IMR-90 (cell line): Measurements from ENCODE around the gene SULT1A3. TPM values are rescaled to one million over a fixed set of nuclear protein-coding genes. Genes with fewer than 3 reads are reported as not detected.

Source experiments
- ATAC-seq: fragments of 200-7000 bp; cut with Tn5 transposase; 2 replicates; pipeline ENCODE4 v1.9.1; 2020; ENCODE audit warnings: low read depth, mild to moderate bottlenecking, moderate library complexity
- BruUV-seq: library from RNA; stranded (reverse); fragments of 400-500 nt; replicated peaks from 2 replicates; lab custom pipeline; 2021; lab: Mats Ljungman, UMichigan
- CTCF ChIA-PET: fragments of 300-600 bp; formaldehyde crosslinking; extraction: SDS; loops from one replicate; lab custom pipeline; 2021; ENCODE audit warnings: antibody characterized with exemption; lab: Yijun Ruan, JAX
- POLR2A ChIA-PET: fragments of 300-600 bp; sonication (Branson Sonifier 250); formaldehyde crosslinking; loops from one replicate; lab custom pipeline; 2022; ENCODE audit warnings: antibody characterized with exemption; ENCODE audit not compliant: unreplicated experiment; lab: Charles Lee
- DNase-seq: peaks from one replicate; pipeline ENCODE4 v3.0.0; 2013
- H2AFZ ChIP-seq: replicated peaks from 2 replicates; pipeline ENCODE3; 2013; ENCODE audit warnings: low read length, mild to moderate bottlenecking; ENCODE audit not compliant: poor library complexity
- H2AK5ac ChIP-seq: 2 replicates; pipeline ENCODE4 v1.6.1; 2013; ENCODE audit warnings: low read depth, low read length, inconsistent platforms
- H2AK9ac ChIP-seq: replicated peaks from 2 replicates; pipeline ENCODE3; 2013; ENCODE audit warnings: mild to moderate bottlenecking, low read depth, low read length, moderate library complexity; ENCODE audit not compliant: poor library complexity
- H2BK120ac ChIP-seq: 2 replicates; pipeline ENCODE4 v1.6.1; 2013; ENCODE audit warnings: low read depth, low read length, inconsistent platforms
- H2BK15ac ChIP-seq: 3 replicates; pipeline ENCODE4 v1.6.1; 2013; ENCODE audit warnings: low read depth, low read length, inconsistent platforms
- H2BK20ac ChIP-seq: 2 replicates; pipeline ENCODE4 v1.6.1; 2013; ENCODE audit warnings: low read depth, mild to moderate bottlenecking, inconsistent platforms, low read length, moderate library complexity
- H2BK5ac ChIP-seq: 2 replicates; pipeline ENCODE4 v1.6.1; 2013; ENCODE audit warnings: mild to moderate bottlenecking, low read depth, low read length, inconsistent platforms; ENCODE audit not compliant: poor library complexity, severe bottlenecking
- H3K14ac ChIP-seq: replicated peaks from 2 replicates; pipeline ENCODE4 v1.6.1; 2013; ENCODE audit warnings: low read depth, low read length, inconsistent platforms
- H3K18ac ChIP-seq: 2 replicates; pipeline ENCODE4 v1.6.1; 2013; ENCODE audit warnings: low read depth, low read length, control low read depth
- H3K23ac ChIP-seq: 2 replicates; pipeline ENCODE4 v1.6.1; 2013; ENCODE audit warnings: low read depth, low read length, inconsistent platforms
- H3K27ac ChIP-seq: 2 replicates; pipeline ENCODE4 v1.5.1; 2013; ENCODE audit warnings: mild to moderate bottlenecking, control low read depth, low read length; ENCODE audit not compliant: insufficient read depth
- H3K27me3 ChIP-seq: 2 replicates; pipeline ENCODE4 v1.6.1; 2013; ENCODE audit warnings: low read length; ENCODE audit not compliant: control insufficient read depth, insufficient read depth
- H3K36me3 ChIP-seq: 2 replicates; pipeline ENCODE4 v1.6.1; 2013; ENCODE audit warnings: low read length, mixed read lengths; ENCODE audit not compliant: control insufficient read depth, insufficient read depth
- H3K4ac ChIP-seq: 2 replicates; pipeline ENCODE4 v1.6.1; 2013; ENCODE audit warnings: low read depth, low read length, inconsistent platforms
- H3K4me1 ChIP-seq: 2 replicates; pipeline ENCODE4 v1.6.1; 2013; ENCODE audit warnings: low read length, mixed read lengths; ENCODE audit not compliant: control insufficient read depth, insufficient read depth
- H3K4me2 ChIP-seq: 2 replicates; pipeline ENCODE4 v1.6.1; 2013; ENCODE audit warnings: low read depth, mild to moderate bottlenecking, control low read depth, low read length, moderate library complexity
- H3K4me3 ChIP-seq: 2 replicates; pipeline ENCODE4 v1.5.1; 2013; ENCODE audit warnings: low read depth, mild to moderate bottlenecking, control low read depth, low read length, moderate library complexity; ENCODE audit not compliant: insufficient read depth
- H3K56ac ChIP-seq: 2 replicates; pipeline ENCODE4 v1.6.1; 2013; ENCODE audit warnings: low read length, inconsistent platforms; ENCODE audit not compliant: insufficient read depth; ENCODE audit errors: extremely low read depth
- H3K79me1 ChIP-seq, 2 experiments: 2 replicates each; pipeline ENCODE4 v1.6.1; 2013; ENCODE audit warnings: low read length in 2 of 2, inconsistent platforms in 1 of 2, low read depth in 1 of 2
- H3K9ac ChIP-seq: 2 replicates; pipeline ENCODE4 v1.6.1; 2013; ENCODE audit warnings: low read depth, low read length, control low read depth
- H3K9me1 ChIP-seq: 2 replicates; pipeline ENCODE4 v1.6.1; 2013; ENCODE audit warnings: low read length, inconsistent platforms; ENCODE audit not compliant: insufficient read depth
- H3K9me3 ChIP-seq: 2 replicates; pipeline ENCODE4 v1.6.1; 2013; ENCODE audit warnings: low read length; ENCODE audit not compliant: control insufficient read depth, insufficient read depth
- H4K20me1 ChIP-seq: 2 replicates; pipeline ENCODE4 v1.6.1; 2013; ENCODE audit warnings: low read length, inconsistent platforms; ENCODE audit not compliant: insufficient read depth
- H4K5ac ChIP-seq: 2 replicates; pipeline ENCODE4 v1.6.1; 2013; ENCODE audit warnings: mild to moderate bottlenecking, low read depth, low read length, control low read depth
- H4K8ac ChIP-seq, 2 experiments: 2 replicates each; pipeline ENCODE4 v1.6.1; 2013; ENCODE audit warnings: low read depth in 2 of 2, low read length in 2 of 2, control low read depth in 1 of 2, inconsistent platforms in 1 of 2
- H4K91ac ChIP-seq: 2 replicates; pipeline ENCODE4 v1.6.1; 2013; ENCODE audit warnings: low read depth, low read length, inconsistent platforms; ENCODE audit not compliant: insufficient read depth
- BHLHE40 ChIP-seq: fragments of 150-350 bp; IDR thresholded peaks from 2 replicates; pipeline ENCODE4 v1.6.1; 2016; ENCODE audit warnings: mild to moderate bottlenecking, low read depth, low read length
- CEBPB ChIP-seq: IDR thresholded peaks from 2 replicates; pipeline ENCODE4 v1.6.1; 2012; ENCODE audit warnings: low read depth, low read length, improper control_type of control experiment
- CHD1 ChIP-seq: IDR thresholded peaks from 2 replicates; pipeline ENCODE4 v1.6.1; 2012; ENCODE audit warnings: low read depth, low read length, improper control_type of control experiment
- ELK1 ChIP-seq: fragments of 150-350 bp; IDR thresholded peaks from 2 replicates; pipeline ENCODE4 v1.6.1; 2016; ENCODE audit warnings: low read depth, mild to moderate bottlenecking, low read length, moderate library complexity, borderline replicate concordance
- FOS ChIP-seq: fragments of 150-350 bp; IDR thresholded peaks from 2 replicates; pipeline ENCODE4 v1.6.1; 2016; ENCODE audit warnings: low read depth, low read length
- MAFK ChIP-seq: IDR thresholded peaks from 2 replicates; pipeline ENCODE4 v1.6.1; 2012; ENCODE audit warnings: low read depth, low read length, improper control_type of control experiment
- MXI1 ChIP-seq: IDR thresholded peaks from 2 replicates; pipeline ENCODE4 v1.6.1; 2012; ENCODE audit warnings: low read depth, mild to moderate bottlenecking, low read length, moderate library complexity, borderline replicate concordance
- POLR2A ChIP-seq: IDR thresholded peaks from 2 replicates; pipeline ENCODE4 v1.6.1; 2012; ENCODE audit warnings: mild to moderate bottlenecking, low read depth, low read length
- RCOR1 ChIP-seq: IDR thresholded peaks from 2 replicates; pipeline ENCODE4 v1.6.1; 2012; ENCODE audit warnings: mild to moderate bottlenecking, low read length, improper control_type of control experiment; ENCODE audit not compliant: insufficient replicate concordance
- RFX5 ChIP-seq: IDR thresholded peaks from 2 replicates; pipeline ENCODE4 v1.8.0; 2012; ENCODE audit warnings: low read depth, mild to moderate bottlenecking, low read length, moderate library complexity
- SMC3 ChIP-seq: fragments of 150-350 bp; IDR thresholded peaks from 2 replicates; pipeline ENCODE4 v1.6.1; 2016; ENCODE audit warnings: low read depth, mild to moderate bottlenecking, antibody characterized with exemption, low read length, moderate library complexity
- WGBS, 2 experiments: methylation state at CpG; one replicate each; pipeline versions ENCODE4 v1.1.5 to v1.1.7; 2013; ENCODE audit warnings: missing lambda C conversion rate in 2 of 2; ENCODE audit not compliant: insufficient read length in 1 of 2; ENCODE audit errors: extremely low coverage in 2 of 2; 5-methylcytosine and 5-hydroxymethylcytosine counted together
- dilution Hi-C: fragments of 300-500 bp; cut with HindIII; formaldehyde crosslinking; loops from one replicate; pipeline ENCODE4 v1.14.3; 2018; ENCODE audit warnings: low sequenced_read_pairs; ENCODE audit not compliant: unreplicated experiment
- in situ Hi-C: fragments of 300-500 bp; cut with MboI; formaldehyde crosslinking; loops from 3 replicates; pipeline ENCODE4 v1.14.3; 2019; ENCODE audit warnings: low sequenced_read_pairs, inconsistent platforms, mixed read lengths
- intact Hi-C: fragments of 100-400 bp; cut with micrococcal nuclease; formaldehyde crosslinking; loops from 2 replicates; pipeline ENCODE4 v1.10.0; 2022
- polyA plus RNA-seq, 3 experiments: library from polyadenylated mRNA; depleted of rRNA; stranded (reverse); fragments of >200 nt; gene quantifications; 2 replicates each; pipeline ENCODE4 v1.2.3, GENCODE V29; 2012; ENCODE audit warnings: low replicate concordance in 1 of 3
- total RNA-seq: library from RNA; depleted of rRNA; stranded (reverse); fragments of >200 nt; gene quantifications from 2 replicates; pipeline ENCODE4 v1.2.3, GENCODE V29; 2012
- TF ChIP-seq, protein P1 (sequence below): conservative IDR thresholded peaks from 2 replicates; pipeline ENCODE4 v1.5.1; 2012; ENCODE audit warnings: mild to moderate bottlenecking, low read depth, low read length, improper control_type of control experiment

SULT1A3 gene
- total and polyA plus RNA-seq, 2 of the 4 experiments (the other 2 are of a cell fraction) = 0.18 to 17.2 TPM

DNA sequence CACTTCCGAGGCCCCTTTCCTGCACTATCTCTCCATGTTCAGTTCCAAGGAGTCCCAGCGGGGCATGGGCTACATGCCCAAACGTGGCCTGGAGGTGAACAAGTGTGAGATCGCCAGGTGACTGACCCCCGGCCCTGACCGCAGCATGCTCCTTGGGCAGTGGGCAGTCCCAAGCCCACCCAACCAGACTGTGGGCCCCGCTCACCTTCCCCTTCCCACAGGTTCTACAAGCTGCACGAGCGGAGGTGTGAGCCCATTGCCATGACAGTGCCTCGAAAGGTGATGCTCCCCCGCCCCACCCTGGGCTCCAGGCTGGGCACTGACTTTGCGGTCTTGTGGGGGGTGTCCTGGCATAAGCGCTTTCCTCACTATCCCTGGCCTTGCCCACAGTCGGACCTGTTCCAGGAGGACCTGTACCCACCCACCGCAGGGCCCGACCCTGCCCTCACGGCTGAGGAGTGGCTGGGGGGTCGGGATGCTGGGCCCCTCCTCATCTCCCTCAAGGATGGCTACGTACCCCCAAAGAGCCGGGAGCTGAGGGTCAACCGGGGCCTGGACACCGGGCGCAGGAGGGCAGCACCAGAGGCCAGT lies 11.0 kb upstream of the SULT1A3 start:
- no peak for DNase-seq
- Histone ChIP-seq H3K14ac (no peak overlapping the region), H3K9ac (no peak overlapping the region), H2AK9ac (no peak overlapping the region), H4K20me1 (no peaks in the 10 kb centered on the region), H3K23ac (no peak overlapping the region), H2BK120ac (no peak overlapping the region), H3K4me3 (no peak overlapping the region), H3K4me2 (no peak overlapping the region), H3K4me1 (peaks cover 2% of the 10 kb centered on the region; the same call in 1 of the 2 replicates), H3K27me3 (no peaks in the 10 kb centered on the region), H4K91ac (no peak overlapping the region), H2AFZ (no peak overlapping the region), H3K4ac (no peak overlapping the region), H4K8ac (no peak overlapping the region), H3K36me3 (peaks cover 1% of the 10 kb centered on the region; the same call in 1 of the 2 replicates), H2BK5ac (no peak overlapping the region), H2BK15ac (no peak overlapping the region), H3K9me1 (no peaks in the 10 kb centered on the region), H3K56ac (no peak overlapping the region), H2AK5ac (no peak overlapping the region), H3K9me3 (no peaks in the 10 kb centered on the region), H3K79me1 (peaks cover 0 to 7% of the 10 kb centered on the region in 2 experiments; a peak in 2 of 4 replicates), H3K27ac (no peak overlapping the region), H2BK20ac (no peak overlapping the region), H4K5ac (no peak overlapping the region), H3K18ac (no peak overlapping the region)
- intact Hi-C loops = no loop called here
- 88% methylated on average over 8 of the region's 23 CpGs; no CpG with 5 or more reads in 1 of the 2 experiments for WGBS, 2 experiments
- no peak for ATAC-seq
- TF ChIP-seq, protein P1, sequence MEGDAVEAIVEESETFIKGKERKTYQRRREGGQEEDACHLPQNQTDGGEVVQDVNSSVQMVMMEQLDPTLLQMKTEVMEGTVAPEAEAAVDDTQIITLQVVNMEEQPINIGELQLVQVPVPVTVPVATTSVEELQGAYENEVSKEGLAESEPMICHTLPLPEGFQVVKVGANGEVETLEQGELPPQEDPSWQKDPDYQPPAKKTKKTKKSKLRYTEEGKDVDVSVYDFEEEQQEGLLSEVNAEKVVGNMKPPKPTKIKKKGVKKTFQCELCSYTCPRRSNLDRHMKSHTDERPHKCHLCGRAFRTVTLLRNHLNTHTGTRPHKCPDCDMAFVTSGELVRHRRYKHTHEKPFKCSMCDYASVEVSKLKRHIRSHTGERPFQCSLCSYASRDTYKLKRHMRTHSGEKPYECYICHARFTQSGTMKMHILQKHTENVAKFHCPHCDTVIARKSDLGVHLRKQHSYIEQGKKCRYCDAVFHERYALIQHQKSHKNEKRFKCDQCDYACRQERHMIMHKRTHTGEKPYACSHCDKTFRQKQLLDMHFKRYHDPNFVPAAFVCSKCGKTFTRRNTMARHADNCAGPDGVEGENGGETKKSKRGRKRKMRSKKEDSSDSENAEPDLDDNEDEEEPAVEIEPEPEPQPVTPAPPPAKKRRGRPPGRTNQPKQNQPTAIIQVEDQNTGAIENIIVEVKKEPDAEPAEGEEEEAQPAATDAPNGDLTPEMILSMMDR = no peak
- TF ChIP-seq POLR2A = no peak
- TF ChIP-seq BHLHE40 = no peak
- no peak for TF ChIP-seq CHD1
- no peak for TF ChIP-seq MAFK
- TF ChIP-seq FOS = no peak
- no peak for TF ChIP-seq MXI1
- TF ChIP-seq CEBPB = no peak
- no peak for TF ChIP-seq ELK1
- TF ChIP-seq SMC3 = no peak
- no peak for TF ChIP-seq RCOR1
- TF ChIP-seq RFX5 = no peak
- dilution Hi-C loops = no loop called here
- POLR2A ChIA-PET = no interaction called here
- in situ Hi-C loops = loop anchor here (25.0 kb wide), 1 partner anchor 224 kb away; the partner anchor contains the start of gene ZNF771
- CTCF ChIA-PET = no interaction called here
- no TSS peak for BruUV-seq
